Activated CD4-positive, alpha-beta T cell treated with anti-CD3 and anti-CD28 coated beads, Interleukin-2, amount 50 U/mL, for 48 hours (primary cell): ENCODE data around the gene MORN2.

Experiments used
- DNase-seq, 2 experiments: peaks; one replicate each; pipeline ENCODE4 v3.0.0-alpha.2; 2020

The MORN2 gene

GRCh38 chr2:38892819-38893218 is 17.0 kb downstream of the MORN2 start:
- no peak for DNase-seq

GRCh38 chr2:38898256-38898655 is 22.5 kb downstream of the MORN2 start:
- DNase-seq: no peak

- DNase-seq: no peak
These were observed 24.9 kb downstream of the MORN2 start for GRCh38 chr2:38900726-38901125.

GRCh38 chr2:38905251-38905650 is 29.5 kb downstream of the MORN2 start:
- no peak for DNase-seq

- no peak for DNase-seq
These were observed 31.5 kb downstream of the MORN2 start for GRCh38 chr2:38907242-38907641.

- peak; percentile 5 to 15 for DNase-seq
These were observed 32.2 kb downstream of the MORN2 start for GRCh38 chr2:38907743-38908562.

- no peak for DNase-seq
These were observed 34.1 kb downstream of the MORN2 start for GRCh38 chr2:38909872-38910271.

- no peak for DNase-seq
These were observed 35.4 kb downstream of the MORN2 start for GRCh38 chr2:38911191-38911590.

GRCh38 chr2:38912619-38913018 is 36.8 kb downstream of the MORN2 start:
- no peak for DNase-seq

- no peak for DNase-seq
These were observed 46.6 kb downstream of the MORN2 start for GRCh38 chr2:38922389-38922788.

- DNase-seq: no peak
These were observed 47.1 kb downstream of the MORN2 start for GRCh38 chr2:38922902-38923301.

- DNase-seq: no peak
These were observed 50.2 kb downstream of the MORN2 start for GRCh38 chr2:38925982-38926381.

- no peak for DNase-seq
These were observed 54.8 kb downstream of the MORN2 start for GRCh38 chr2:38930600-38930999.
